ENCODE measurements around the gene MYBPC3. TPM values are rescaled to one million over a fixed set of nuclear protein-coding genes. Genes with fewer than 3 reads are reported as not detected.

The MYBPC3 gene
- total RNA-seq, 1 donor from 2014 or later, result not detected

DNA sequence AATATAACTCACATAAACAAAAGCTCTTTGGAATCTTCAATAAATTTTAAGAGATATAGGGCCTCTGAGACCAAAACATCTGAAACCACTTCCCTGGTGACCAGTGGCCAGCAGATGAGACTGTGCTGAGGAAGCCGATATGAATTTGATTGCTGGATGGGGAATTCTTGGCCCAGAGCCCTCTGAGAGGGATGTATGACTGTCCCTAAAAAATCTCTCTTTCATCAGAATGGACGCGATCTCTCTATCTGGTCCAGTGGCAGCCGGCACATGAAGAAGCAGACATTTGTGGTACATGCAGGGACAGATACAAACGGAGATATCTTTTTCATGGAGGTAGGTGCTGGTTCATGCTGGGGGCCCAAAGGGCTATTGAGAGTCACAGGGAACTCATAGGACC, 37.5 kb downstream of the MYBPC3 start:
- no peak overlapping the region for H2AFZ ChIP-seq (ENCODE audit: low read depth, low read length)
- H3K4me3 ChIP-seq (ENCODE audit: insufficient read depth, low read depth, low read length), result no peak overlapping the region
- Mint-ChIP-seq H3K4me1 (ENCODE audit: low read depth, unreplicated experiment) (no peaks in the 10 kb centered on the region), H3K27me3 (ENCODE audit: low read depth, unreplicated experiment) (no peaks in the 10 kb centered on the region), H3K9me3 (ENCODE audit: unreplicated experiment) (no peaks in the 10 kb centered on the region), H3K36me3 (ENCODE audit: low read depth, unreplicated experiment) (peaks cover 10% of the 10 kb centered on the region), H3K27ac (ENCODE audit: unreplicated experiment) (no peak overlapping the region), H3K4me3 (ENCODE audit: unreplicated experiment) (no peak overlapping the region)
- no peak overlapping the region for H3K9ac ChIP-seq (ENCODE audit: low read length)
- H3K4me2 ChIP-seq (ENCODE audit: low read length), result no peak overlapping the region
- H3K4me1 ChIP-seq (ENCODE audit: insufficient read depth, low read length), result no peaks in the 10 kb centered on the region
- DNase-seq (ENCODE audit: low read depth) (no peak), FAIRE-seq (no peak)
- no peaks in the 10 kb centered on the region for H3K27me3 ChIP-seq (ENCODE audit: insufficient read depth, low read length)
- no peaks in the 10 kb centered on the region for H3K79me2 ChIP-seq (ENCODE audit: insufficient read depth, low read length)
- no peaks in the 10 kb centered on the region for H4K20me1 ChIP-seq (ENCODE audit: insufficient read depth, low read length)
- H3K36me3 ChIP-seq (ENCODE audit: insufficient read depth, low read length), result peaks cover 20% of the 10 kb centered on the region
- TF ChIP-seq EZH2 (IDR thresholded peaks at IDR 0.05; ENCODE audit: insufficient read depth, low read length), result no peak
- TF ChIP-seq, protein P1, sequence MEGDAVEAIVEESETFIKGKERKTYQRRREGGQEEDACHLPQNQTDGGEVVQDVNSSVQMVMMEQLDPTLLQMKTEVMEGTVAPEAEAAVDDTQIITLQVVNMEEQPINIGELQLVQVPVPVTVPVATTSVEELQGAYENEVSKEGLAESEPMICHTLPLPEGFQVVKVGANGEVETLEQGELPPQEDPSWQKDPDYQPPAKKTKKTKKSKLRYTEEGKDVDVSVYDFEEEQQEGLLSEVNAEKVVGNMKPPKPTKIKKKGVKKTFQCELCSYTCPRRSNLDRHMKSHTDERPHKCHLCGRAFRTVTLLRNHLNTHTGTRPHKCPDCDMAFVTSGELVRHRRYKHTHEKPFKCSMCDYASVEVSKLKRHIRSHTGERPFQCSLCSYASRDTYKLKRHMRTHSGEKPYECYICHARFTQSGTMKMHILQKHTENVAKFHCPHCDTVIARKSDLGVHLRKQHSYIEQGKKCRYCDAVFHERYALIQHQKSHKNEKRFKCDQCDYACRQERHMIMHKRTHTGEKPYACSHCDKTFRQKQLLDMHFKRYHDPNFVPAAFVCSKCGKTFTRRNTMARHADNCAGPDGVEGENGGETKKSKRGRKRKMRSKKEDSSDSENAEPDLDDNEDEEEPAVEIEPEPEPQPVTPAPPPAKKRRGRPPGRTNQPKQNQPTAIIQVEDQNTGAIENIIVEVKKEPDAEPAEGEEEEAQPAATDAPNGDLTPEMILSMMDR (IDR thresholded peaks at IDR 0.05; ENCODE audit: insufficient read depth, low read depth, low read length), result no peak
- H3K27ac ChIP-seq (ENCODE audit: low read depth, low read length), result no peak overlapping the region
- no peaks in the 10 kb centered on the region for H3K9me3 ChIP-seq (ENCODE audit: insufficient read depth, low read depth, low read length)

DNA sequence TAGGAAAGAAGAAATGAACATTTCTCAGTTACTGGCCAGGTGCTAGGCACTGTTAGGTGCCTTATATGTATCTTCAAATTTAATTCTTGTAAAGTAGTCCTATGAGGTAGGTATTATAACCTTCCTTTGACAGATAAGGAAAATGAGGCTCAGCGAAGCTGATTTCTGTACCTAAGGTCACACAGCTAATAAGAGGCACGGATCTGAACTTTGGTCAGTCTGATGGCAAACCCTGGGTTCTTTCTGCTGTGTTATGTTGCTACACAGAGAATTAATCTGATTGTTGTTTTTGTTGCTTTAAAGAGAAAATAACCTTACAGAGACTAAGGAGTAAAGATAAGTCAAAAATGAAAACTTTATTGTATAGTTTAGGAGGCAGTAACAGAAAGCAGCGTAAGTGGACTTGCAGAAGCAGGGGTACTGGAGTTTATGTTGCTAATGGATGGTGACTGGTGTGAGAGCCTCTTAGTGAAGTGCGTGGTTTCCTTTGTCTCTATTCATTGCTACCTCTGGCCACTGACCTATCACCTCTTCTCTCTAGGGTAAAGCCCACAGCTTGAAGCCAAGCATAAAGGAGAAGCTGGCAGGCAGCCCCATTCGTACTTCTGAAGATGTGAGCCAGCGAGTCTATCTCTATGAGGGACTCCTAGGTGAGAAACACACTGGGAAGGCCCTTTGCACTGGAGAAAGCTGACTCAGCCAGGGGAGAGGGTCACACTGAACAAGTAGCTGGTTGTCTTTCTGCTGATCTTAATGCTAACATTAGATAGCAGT, 44.3 kb downstream of the MYBPC3 start:
- Histone ChIP-seq H4K20me1 (ENCODE audit: insufficient read depth, low read length) (peaks cover 20% of the 10 kb centered on the region), H3K36me3 (ENCODE audit: insufficient read depth, low read length) (peaks cover 24% of the 10 kb centered on the region), H3K79me2 (ENCODE audit: insufficient read depth, low read length) (no peaks in the 10 kb centered on the region), H2AFZ (ENCODE audit: low read depth, low read length) (no peak overlapping the region), H3K4me2 (ENCODE audit: low read length) (no peak overlapping the region), H3K9ac (ENCODE audit: low read length) (no peak overlapping the region), H3K27me3 (ENCODE audit: insufficient read depth, low read length) (no peaks in the 10 kb centered on the region), H3K9me3 (ENCODE audit: insufficient read depth, low read depth, low read length) (no peaks in the 10 kb centered on the region), H3K4me3 (ENCODE audit: insufficient read depth, low read depth, low read length) (no peak overlapping the region), H3K4me1 (ENCODE audit: insufficient read depth, low read length) (no peaks in the 10 kb centered on the region), H3K27ac (ENCODE audit: low read depth, low read length) (no peak overlapping the region)
- no peaks in the 10 kb centered on the region for H3K4me1 Mint-ChIP-seq (ENCODE audit: low read depth, unreplicated experiment)
- TF ChIP-seq EZH2 (IDR thresholded peaks at IDR 0.05; ENCODE audit: insufficient read depth, low read length), result no peak
- TF ChIP-seq, protein P1 (IDR thresholded peaks at IDR 0.05; ENCODE audit: insufficient read depth, low read depth, low read length), result no peak
- FAIRE-seq, result no peak
- peaks cover 38% of the 10 kb centered on the region for H3K36me3 Mint-ChIP-seq (ENCODE audit: low read depth, unreplicated experiment)
- peaks cover 2% of the 10 kb centered on the region for H3K9me3 Mint-ChIP-seq (ENCODE audit: unreplicated experiment)
- H3K27ac Mint-ChIP-seq (ENCODE audit: unreplicated experiment), result no peak overlapping the region
- H3K27me3 Mint-ChIP-seq (ENCODE audit: low read depth, unreplicated experiment), result no peaks in the 10 kb centered on the region
- no peak overlapping the region for H3K4me3 Mint-ChIP-seq (ENCODE audit: unreplicated experiment)
- no peak for DNase-seq (ENCODE audit: low read depth)

DNA sequence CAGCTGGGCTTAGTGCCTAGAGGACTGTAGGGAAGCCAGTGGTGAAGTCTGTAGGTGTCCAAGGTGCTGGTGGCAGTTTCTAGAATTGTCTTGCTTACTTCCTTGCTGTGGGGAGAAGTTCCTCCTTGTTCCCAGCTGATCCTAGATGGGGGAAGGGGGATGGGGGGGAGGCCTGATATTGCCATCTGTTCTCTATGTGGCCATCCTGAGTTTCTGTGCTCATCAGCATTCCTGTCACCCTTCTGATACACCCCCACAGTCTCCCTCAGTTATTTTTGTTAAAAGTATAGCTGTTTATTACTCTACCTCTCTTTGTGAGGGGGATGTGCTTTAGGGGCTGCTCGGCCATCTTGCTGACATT, 46.0 kb downstream of the MYBPC3 start:
- H3K36me3 ChIP-seq (ENCODE audit: insufficient read depth, low read length), result peaks cover 26% of the 10 kb centered on the region
- Mint-ChIP-seq H3K27me3 (ENCODE audit: low read depth, unreplicated experiment) (no peaks in the 10 kb centered on the region), H3K4me1 (ENCODE audit: low read depth, unreplicated experiment) (no peaks in the 10 kb centered on the region), H3K4me3 (ENCODE audit: unreplicated experiment) (no peak overlapping the region), H3K9me3 (ENCODE audit: unreplicated experiment) (peaks cover 9% of the 10 kb centered on the region), H3K36me3 (ENCODE audit: low read depth, unreplicated experiment) (peaks cover 46% of the 10 kb centered on the region), H3K27ac (ENCODE audit: unreplicated experiment) (no peak overlapping the region)
- DNase-seq (ENCODE audit: low read depth), result no peak
- no peak overlapping the region for H3K9ac ChIP-seq (ENCODE audit: low read length)
- H3K27me3 ChIP-seq (ENCODE audit: insufficient read depth, low read length), result no peaks in the 10 kb centered on the region
- no peak for FAIRE-seq
- no peaks in the 10 kb centered on the region for H3K9me3 ChIP-seq (ENCODE audit: insufficient read depth, low read depth, low read length)
- no peak overlapping the region for H3K4me3 ChIP-seq (ENCODE audit: insufficient read depth, low read depth, low read length)
- no peak overlapping the region for H3K27ac ChIP-seq (ENCODE audit: low read depth, low read length)
- H4K20me1 ChIP-seq (ENCODE audit: insufficient read depth, low read length), result peaks cover 20% of the 10 kb centered on the region
- no peaks in the 10 kb centered on the region for H3K4me1 ChIP-seq (ENCODE audit: insufficient read depth, low read length)
- no peak overlapping the region for H2AFZ ChIP-seq (ENCODE audit: low read depth, low read length)
- TF ChIP-seq, protein P1 (IDR thresholded peaks at IDR 0.05; ENCODE audit: insufficient read depth, low read depth, low read length), result no peak
- TF ChIP-seq EZH2 (IDR thresholded peaks at IDR 0.05; ENCODE audit: insufficient read depth, low read length), result no peak
- no peak overlapping the region for H3K4me2 ChIP-seq (ENCODE audit: low read length)
- no peaks in the 10 kb centered on the region for H3K79me2 ChIP-seq (ENCODE audit: insufficient read depth, low read length)
